HepG2 (cell line): ENCODE measurements around the gene UNG. TPM values are rescaled to one million over a fixed set of nuclear protein-coding genes. Genes with fewer than 3 reads are reported as not detected.
A peak's percentile ranks its signal among the peaks of the same experiment; 100 is the strongest.

ENCODE experiments used
- ATAD3A ChIP-seq: sonication (generic); formaldehyde crosslinking; IDR thresholded peaks from 2 replicates; pipeline ENCODE4 v1.4.0; 2020; ENCODE audit warnings: missing genetic modification reagents
- HCFC1 ChIP-seq: fragments of 150-350 bp; IDR thresholded peaks from 2 replicates; pipeline ENCODE4 v1.6.1; 2014; ENCODE audit warnings: low read depth, low read length
- HDAC1 ChIP-seq: sonication (generic); formaldehyde crosslinking; IDR thresholded peaks from 2 replicates; pipeline ENCODE4 v1.5.1; 2020; ENCODE audit warnings: mild to moderate bottlenecking, missing genetic modification reagents
- ISL2 ChIP-seq: sonication (generic); formaldehyde crosslinking; IDR thresholded peaks from 2 replicates; pipeline ENCODE4 v1.5.0; 2020; ENCODE audit warnings: missing genetic modification reagents
- KAT8 ChIP-seq: IDR thresholded peaks from 2 replicates; pipeline ENCODE4 v1.6.1; 2016; ENCODE audit warnings: missing genetic modification reagents, missing compliant biosample characterization
- KDM2A ChIP-seq: sonication (generic); formaldehyde crosslinking; IDR thresholded peaks from 2 replicates; pipeline ENCODE4 v1.4.0; 2020; ENCODE audit warnings: low read depth, missing genetic modification reagents, borderline replicate concordance
- MAFF ChIP-seq: IDR thresholded peaks from 2 replicates; pipeline ENCODE4 v1.6.1; 2011; ENCODE audit warnings: low read depth, low read length, improper control_type of control experiment
- ZBTB8A ChIP-seq: sonication (generic); formaldehyde crosslinking; IDR thresholded peaks from 2 replicates; pipeline ENCODE4 v1.4.0; 2020; ENCODE audit warnings: mild to moderate bottlenecking, low read depth, missing genetic modification reagents, borderline replicate concordance
- ZNF12 ChIP-seq: sonication (generic); formaldehyde crosslinking; IDR thresholded peaks from 2 replicates; pipeline ENCODE4 v1.5.0; 2020; ENCODE audit warnings: missing genetic modification reagents
- ZNF232 ChIP-seq: sonication (generic); formaldehyde crosslinking; IDR thresholded peaks from 2 replicates; pipeline ENCODE4 v1.4.0; 2020; ENCODE audit warnings: missing genetic modification reagents, borderline replicate concordance
- ZNF34 ChIP-seq: sonication (generic); formaldehyde crosslinking; IDR thresholded peaks from 2 replicates; pipeline ENCODE4 v1.4.0; 2020; ENCODE audit warnings: mild to moderate bottlenecking, missing genetic modification reagents, borderline replicate concordance
- ZNF660 ChIP-seq: sonication (generic); formaldehyde crosslinking; IDR thresholded peaks from 2 replicates; pipeline ENCODE4 v1.5.1; 2020; ENCODE audit warnings: mild to moderate bottlenecking, low read depth, missing genetic modification reagents, borderline replicate concordance
- ZNF772 ChIP-seq: sonication (generic); formaldehyde crosslinking; IDR thresholded peaks from 2 replicates; pipeline ENCODE4 v1.5.0; 2020; ENCODE audit warnings: mild to moderate bottlenecking, missing genetic modification reagents
- ZNF878 ChIP-seq: sonication (generic); formaldehyde crosslinking; IDR thresholded peaks from 2 replicates; pipeline ENCODE4 v1.8.1; 2023; ENCODE audit warnings: mild to moderate bottlenecking, missing genetic modification reagents, moderate library complexity
- ZZZ3 ChIP-seq: sonication (generic); formaldehyde crosslinking; IDR thresholded peaks from 2 replicates; pipeline ENCODE4 v1.4.0; 2020; ENCODE audit warnings: missing genetic modification reagents, mild to moderate bottlenecking, borderline replicate concordance
- polyA plus RNA-seq, 8 experiments: library from polyadenylated mRNA; depleted of rRNA in 3 of 8; stranded (reverse) in 7 of 8; unstranded in 1 of 8; fragments of >200 nt; fragmentation: Illumina TruSeq in 4 of 8; extraction: Trizol in 4 of 8; gene quantifications; 2 replicates each; pipeline versions ENCODE4 v1.2.1 to v1.2.3, GENCODE V29; 2011 to 2016; ENCODE audit warnings: low read depth in 4 of 8, missing spikeins in 1 of 8, mixed read lengths in 1 of 8; ENCODE audit not compliant: insufficient read depth in 1 of 8
- total RNA-seq, 5 experiments: library from RNA; depleted of rRNA; stranded (reverse); fragments of >200 nt; fragmentation: Illumina TruSeq; extraction: Trizol; gene quantifications; 2 replicates each; pipeline ENCODE4 v1.2.3, GENCODE V29; 2016; ENCODE audit warnings: low read depth in 1 of 5
- TF ChIP-seq, protein P1 (sequence below): sonication (generic); formaldehyde crosslinking; IDR thresholded peaks from 2 replicates; pipeline ENCODE4 v1.4.0; 2020; ENCODE audit warnings: missing genetic modification reagents, mild to moderate bottlenecking, borderline replicate concordance
- TF ChIP-seq, protein P2 (sequence below): sonication (generic); formaldehyde crosslinking; IDR thresholded peaks from 2 replicates; pipeline ENCODE4 v1.4.0; 2020; ENCODE audit warnings: mild to moderate bottlenecking, missing genetic modification reagents, borderline replicate concordance
- TF ChIP-seq, protein P3 (sequence below): sonication (generic); formaldehyde crosslinking; conservative IDR thresholded peaks from 2 replicates; pipeline ENCODE4 v1.4.0; 2020; ENCODE audit warnings: mild to moderate bottlenecking, missing genetic modification reagents, moderate library complexity
- TF ChIP-seq, protein P4 (sequence below): sonication (generic); formaldehyde crosslinking; IDR thresholded peaks from 2 replicates; pipeline ENCODE4 v1.4.0; 2020; ENCODE audit warnings: missing genetic modification reagents
- TF ChIP-seq, protein P5 (sequence below): sonication (generic); formaldehyde crosslinking; IDR thresholded peaks from 2 replicates; pipeline ENCODE4 v1.8.1; 2022; ENCODE audit warnings: mild to moderate bottlenecking, missing genetic modification reagents

Gene UNG
- total and polyA plus RNA-seq, 2 of the 13 experiments (the other 11 are each of a cell fraction or from before 2014, with no cell fraction given): 23.3 to 114 TPM

DNA sequence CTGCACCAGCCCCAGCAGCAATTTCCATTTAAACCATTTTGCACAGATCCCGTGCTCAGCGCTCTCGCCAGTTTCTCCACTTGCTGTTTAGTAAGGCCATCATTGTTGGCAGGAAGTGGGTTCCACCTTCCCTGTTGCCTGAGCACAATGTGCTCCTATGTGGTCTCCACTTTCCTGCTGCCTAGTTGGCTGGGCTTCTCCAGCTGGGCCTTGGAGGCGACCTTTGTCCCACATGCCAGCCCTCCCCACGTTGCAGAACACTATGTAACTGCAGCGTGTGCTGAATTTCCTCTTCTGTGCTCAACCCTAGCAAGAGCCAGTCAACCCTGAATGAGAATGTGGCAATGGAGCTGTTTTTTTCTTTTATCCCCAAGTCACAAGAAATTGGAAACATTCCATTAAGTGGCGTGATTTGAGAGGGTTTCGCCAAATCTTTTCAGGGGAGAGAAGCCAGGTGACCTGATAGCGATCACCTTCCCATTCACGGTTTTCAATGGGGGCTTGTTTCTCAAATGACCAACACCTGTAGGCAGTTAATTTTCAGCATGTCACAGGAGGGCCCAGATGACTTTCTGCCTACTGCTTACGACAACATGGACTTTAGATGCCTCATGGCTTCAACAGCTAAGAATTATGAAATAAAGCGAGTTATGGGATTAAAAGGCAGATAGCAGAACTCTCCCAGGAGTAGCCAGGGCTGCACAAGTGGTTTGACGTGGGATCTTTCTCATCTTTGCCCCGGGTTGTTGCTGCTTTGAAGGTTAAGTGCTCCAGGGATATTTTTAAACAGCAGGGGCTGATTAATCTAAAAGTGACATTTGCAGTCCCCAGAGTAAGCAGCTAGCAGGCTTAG, 18.6 kb downstream of the UNG start, which contains the start of gene ACACB (continued):
- TF ChIP-seq, protein P1, sequence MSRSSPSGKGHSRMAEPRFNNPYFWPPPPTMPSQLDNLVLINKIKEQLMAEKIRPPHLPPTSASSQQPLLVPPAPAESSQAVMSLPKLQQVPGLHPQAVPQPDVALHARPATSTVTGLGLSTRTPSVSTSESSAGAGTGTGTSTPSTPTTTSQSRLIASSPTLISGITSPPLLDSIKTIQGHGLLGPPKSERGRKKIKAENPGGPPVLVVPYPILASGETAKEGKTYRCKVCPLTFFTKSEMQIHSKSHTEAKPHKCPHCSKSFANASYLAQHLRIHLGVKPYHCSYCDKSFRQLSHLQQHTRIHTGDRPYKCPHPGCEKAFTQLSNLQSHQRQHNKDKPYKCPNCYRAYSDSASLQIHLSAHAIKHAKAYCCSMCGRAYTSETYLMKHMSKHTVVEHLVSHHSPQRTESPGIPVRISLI: peak; percentile 68; the same call in 1 of the 2 replicates
- TF ChIP-seq, protein P2, sequence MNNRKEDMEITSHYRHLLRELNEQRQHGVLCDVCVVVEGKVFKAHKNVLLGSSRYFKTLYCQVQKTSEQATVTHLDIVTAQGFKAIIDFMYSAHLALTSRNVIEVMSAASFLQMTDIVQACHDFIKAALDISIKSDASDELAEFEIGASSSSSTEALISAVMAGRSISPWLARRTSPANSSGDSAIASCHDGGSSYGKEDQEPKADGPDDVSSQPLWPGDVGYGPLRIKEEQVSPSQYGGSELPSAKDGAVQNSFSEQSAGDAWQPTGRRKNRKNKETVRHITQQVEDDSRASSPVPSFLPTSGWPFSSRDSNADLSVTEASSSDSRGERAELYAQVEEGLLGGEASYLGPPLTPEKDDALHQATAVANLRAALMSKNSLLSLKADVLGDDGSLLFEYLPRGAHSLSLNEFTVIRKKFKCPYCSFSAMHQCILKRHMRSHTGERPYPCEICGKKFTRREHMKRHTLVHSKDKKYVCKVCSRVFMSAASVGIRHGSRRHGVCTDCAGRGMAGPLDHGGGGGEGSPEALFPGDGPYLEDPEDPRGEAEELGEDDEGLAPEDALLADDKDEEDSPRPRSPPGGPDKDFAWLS: no peak
- TF ChIP-seq HDAC1 (CRISPR knock-in tag): peak; percentile 88
- TF ChIP-seq, protein P3, sequence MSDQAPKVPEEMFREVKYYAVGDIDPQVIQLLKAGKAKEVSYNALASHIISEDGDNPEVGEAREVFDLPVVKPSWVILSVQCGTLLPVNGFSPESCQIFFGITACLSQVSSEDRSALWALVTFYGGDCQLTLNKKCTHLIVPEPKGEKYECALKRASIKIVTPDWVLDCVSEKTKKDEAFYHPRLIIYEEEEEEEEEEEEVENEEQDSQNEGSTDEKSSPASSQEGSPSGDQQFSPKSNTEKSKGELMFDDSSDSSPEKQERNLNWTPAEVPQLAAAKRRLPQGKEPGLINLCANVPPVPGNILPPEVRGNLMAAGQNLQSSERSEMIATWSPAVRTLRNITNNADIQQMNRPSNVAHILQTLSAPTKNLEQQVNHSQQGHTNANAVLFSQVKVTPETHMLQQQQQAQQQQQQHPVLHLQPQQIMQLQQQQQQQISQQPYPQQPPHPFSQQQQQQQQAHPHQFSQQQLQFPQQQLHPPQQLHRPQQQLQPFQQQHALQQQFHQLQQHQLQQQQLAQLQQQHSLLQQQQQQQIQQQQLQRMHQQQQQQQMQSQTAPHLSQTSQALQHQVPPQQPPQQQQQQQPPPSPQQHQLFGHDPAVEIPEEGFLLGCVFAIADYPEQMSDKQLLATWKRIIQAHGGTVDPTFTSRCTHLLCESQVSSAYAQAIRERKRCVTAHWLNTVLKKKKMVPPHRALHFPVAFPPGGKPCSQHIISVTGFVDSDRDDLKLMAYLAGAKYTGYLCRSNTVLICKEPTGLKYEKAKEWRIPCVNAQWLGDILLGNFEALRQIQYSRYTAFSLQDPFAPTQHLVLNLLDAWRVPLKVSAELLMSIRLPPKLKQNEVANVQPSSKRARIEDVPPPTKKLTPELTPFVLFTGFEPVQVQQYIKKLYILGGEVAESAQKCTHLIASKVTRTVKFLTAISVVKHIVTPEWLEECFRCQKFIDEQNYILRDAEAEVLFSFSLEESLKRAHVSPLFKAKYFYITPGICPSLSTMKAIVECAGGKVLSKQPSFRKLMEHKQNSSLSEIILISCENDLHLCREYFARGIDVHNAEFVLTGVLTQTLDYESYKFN (CRISPR knock-in tag): peak; percentile 87
- TF ChIP-seq, protein P4, sequence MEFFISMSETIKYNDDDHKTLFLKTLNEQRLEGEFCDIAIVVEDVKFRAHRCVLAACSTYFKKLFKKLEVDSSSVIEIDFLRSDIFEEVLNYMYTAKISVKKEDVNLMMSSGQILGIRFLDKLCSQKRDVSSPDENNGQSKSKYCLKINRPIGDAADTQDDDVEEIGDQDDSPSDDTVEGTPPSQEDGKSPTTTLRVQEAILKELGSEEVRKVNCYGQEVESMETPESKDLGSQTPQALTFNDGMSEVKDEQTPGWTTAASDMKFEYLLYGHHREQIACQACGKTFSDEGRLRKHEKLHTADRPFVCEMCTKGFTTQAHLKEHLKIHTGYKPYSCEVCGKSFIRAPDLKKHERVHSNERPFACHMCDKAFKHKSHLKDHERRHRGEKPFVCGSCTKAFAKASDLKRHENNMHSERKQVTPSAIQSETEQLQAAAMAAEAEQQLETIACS (CRISPR knock-in tag): no peak
- TF ChIP-seq ZZZ3 (CRISPR knock-in tag): 0 out of 2 replicates have a peak, but pooled peaks have one; percentile 59
- no peak for TF ChIP-seq ZNF660
- TF ChIP-seq ZNF34 (CRISPR knock-in tag): no peak
- TF ChIP-seq ZNF12 (CRISPR knock-in tag): 0 out of 2 replicates have a peak, but pooled peaks have one; percentile 13
- TF ChIP-seq ZBTB8A (CRISPR knock-in tag): no peak
- TF ChIP-seq, protein P5, sequence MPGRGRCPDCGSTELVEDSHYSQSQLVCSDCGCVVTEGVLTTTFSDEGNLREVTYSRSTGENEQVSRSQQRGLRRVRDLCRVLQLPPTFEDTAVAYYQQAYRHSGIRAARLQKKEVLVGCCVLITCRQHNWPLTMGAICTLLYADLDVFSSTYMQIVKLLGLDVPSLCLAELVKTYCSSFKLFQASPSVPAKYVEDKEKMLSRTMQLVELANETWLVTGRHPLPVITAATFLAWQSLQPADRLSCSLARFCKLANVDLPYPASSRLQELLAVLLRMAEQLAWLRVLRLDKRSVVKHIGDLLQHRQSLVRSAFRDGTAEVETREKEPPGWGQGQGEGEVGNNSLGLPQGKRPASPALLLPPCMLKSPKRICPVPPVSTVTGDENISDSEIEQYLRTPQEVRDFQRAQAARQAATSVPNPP: no peak
- TF ChIP-seq ZNF772 (CRISPR knock-in tag): 0 out of 2 replicates have a peak, but pooled peaks have one; percentile 47
- no peak for TF ChIP-seq ATAD3A (CRISPR knock-in tag)
- no peak for TF ChIP-seq ZNF232 (CRISPR knock-in tag)
- no peak for TF ChIP-seq HCFC1
- TF ChIP-seq ZNF878 (CRISPR knock-in tag): no peak
- TF ChIP-seq MAFF: peak; percentile 64
- TF ChIP-seq KAT8 (CRISPR knock-in tag): peak; percentile 67
- TF ChIP-seq KDM2A (CRISPR knock-in tag): 0 out of 2 replicates have a peak, but pooled peaks have one; percentile 56
- no peak for TF ChIP-seq ISL2
